ENCODE data around the gene ITPKB. TPM values are rescaled to one million over a fixed set of nuclear protein-coding genes. Genes with fewer than 3 reads are reported as not detected.

The ITPKB gene
- total and polyA plus RNA-seq, 11 donors, result 6.2 to 33.7 (median 17.8) TPM

DNA sequence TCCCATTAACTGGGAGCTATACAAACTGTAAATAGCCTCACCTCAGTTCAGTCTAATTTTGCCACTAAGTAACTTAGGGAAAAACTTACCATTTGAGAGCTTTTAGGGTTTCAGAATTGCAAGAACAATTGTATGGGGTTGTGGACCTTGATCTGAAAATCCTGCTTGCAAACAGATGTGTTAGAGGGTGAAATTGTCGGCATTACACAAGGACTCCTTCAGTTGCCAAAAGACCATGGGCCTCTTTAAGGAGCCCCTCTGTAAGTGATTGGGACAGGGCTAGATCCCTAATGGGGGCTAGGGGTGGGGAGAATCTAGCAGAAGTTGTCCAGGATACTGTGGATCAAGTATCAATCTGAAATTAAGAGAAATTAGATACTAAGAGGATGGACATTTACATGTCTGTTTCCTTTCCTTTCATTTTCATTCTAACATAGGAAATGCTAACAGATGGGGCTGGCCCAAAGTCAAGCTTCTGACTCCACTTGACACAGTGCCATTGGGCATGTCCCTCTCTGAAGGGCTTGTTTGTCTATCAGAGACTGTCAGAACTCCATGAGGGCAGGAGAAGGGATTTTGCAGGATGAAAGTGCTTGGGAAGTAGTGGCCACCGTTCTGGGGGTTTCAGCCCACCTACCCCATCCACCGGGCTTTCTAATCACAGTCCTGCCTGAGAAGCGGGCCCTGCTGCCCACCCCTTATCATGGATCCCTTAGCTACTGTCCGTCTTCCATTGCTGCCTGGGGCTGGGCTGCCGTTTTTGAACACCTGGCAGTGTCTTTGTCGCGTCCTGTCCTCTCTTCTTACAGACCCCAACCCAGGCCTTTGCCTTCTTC lies 135.8 kb downstream of the ITPKB start:
- DNase-seq (peak in 4 of 5 donors; percentile 71 to 80 (median 72)), ATAC-seq (peak in 3 of 4 donors; percentile 50 to 75 (median 69))
- H3K4me1 ChIP-seq, result peaks cover 0 to 46% (median 27%) of the 10 kb centered on the region in 12 donors
- intact Hi-C loops (cut with DNase I), result loop anchor here in 7 of 10 donors (2.0 to 10.0 kb wide), 3 partner anchors 54 to 178 kb away; partner anchors contain the start of gene STUM (in 1 of the 7)
- no peaks in the 10 kb centered on the region for H3K36me3 ChIP-seq
- TF ChIP-seq CTCF (IDR thresholded peaks at IDR 0.05) (no peak), POLR2A (IDR thresholded peaks at IDR 0.05) (no peak)
- no peaks in the 10 kb centered on the region for H3K27me3 ChIP-seq
- peak overlapping the region in 8 of 12 donors; percentile 3 to 46 (median 23) for H3K4me3 ChIP-seq
- H3K9me3 ChIP-seq, result no peaks in the 10 kb centered on the region
- WGBS, 4 donors, result 41 to 52% (median 42%) methylated on average over 8 of the region's 8 CpGs
- H3K27ac ChIP-seq, result peak overlapping the region in 11 of 12 donors; percentile 46 to 83 (median 70)

- no peak for TF ChIP-seq CTCF (IDR thresholded peaks at IDR 0.05)
- Histone ChIP-seq H3K27ac (peak overlapping the region in 11 of 12 donors; percentile 46 to 83 (median 70)), H3K4me3 (peak overlapping the region in 4 of 12 donors; percentile 3 to 46 (median 33)), H3K36me3 (no peaks in the 10 kb centered on the region), H3K4me1 (peaks cover 0 to 46% (median 27%) of the 10 kb centered on the region in 12 donors), H3K27me3 (no peaks in the 10 kb centered on the region), H3K9me3 (no peaks in the 10 kb centered on the region)
- 66 to 72% (median 69%) methylated on average over 17 to 24 of the region's 24 CpGs for WGBS, 4 donors
- DNase-seq (peak; percentile 50 to 80 (median 73)), ATAC-seq (peak; percentile 42 to 86 (median 77))
- intact Hi-C loops (cut with DNase I), result loop anchor here in 7 of 10 donors (2.0 to 10.0 kb wide), 3 partner anchors 54 to 178 kb away; partner anchors contain the start of gene STUM (in 1 of the 7)
Measured at GRCh38 chr1:226602186-226603021, 136.7 kb downstream of the ITPKB start.

DNA sequence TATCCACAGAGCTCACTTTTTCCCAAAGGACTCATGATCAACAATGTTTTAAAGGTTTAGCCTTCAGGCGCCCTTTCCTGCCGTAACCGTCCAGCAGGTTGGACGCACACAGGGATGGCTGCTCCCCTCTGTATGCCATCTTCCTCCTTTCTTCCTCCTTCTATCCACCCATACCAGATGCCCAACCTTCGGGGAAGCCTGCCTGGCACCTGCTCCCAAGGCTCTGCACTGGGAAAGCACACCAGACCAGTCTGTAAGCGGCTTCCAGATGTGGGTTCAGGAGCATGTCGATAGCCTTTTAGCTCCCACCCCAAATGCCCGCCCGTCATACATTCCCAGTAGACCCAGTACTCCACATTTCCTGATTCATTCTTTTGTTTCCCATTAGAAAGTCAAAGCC lies 137.6 kb downstream of the ITPKB start:
- Histone ChIP-seq H3K27ac (peak overlapping the region in 1 of 12 donors; percentile 77), H3K27me3 (no peaks in the 10 kb centered on the region), H3K36me3 (no peaks in the 10 kb centered on the region), H3K4me1 (peaks cover 0 to 43% (median 27%) of the 10 kb centered on the region in 12 donors), H3K9me3 (no peaks in the 10 kb centered on the region), H3K4me3 (no peak overlapping the region)
- ATAC-seq (no peak), DNase-seq (no peak)
- intact Hi-C loops (cut with DNase I), result loop anchor here in 6 of 10 donors (5.0 to 10.0 kb wide), 2 partner anchors 174 to 177 kb away; no protein-coding TSS in a partner anchor
- TF ChIP-seq POLR2A (IDR thresholded peaks at IDR 0.05), result no peak
- no peak for TF ChIP-seq CTCF (IDR thresholded peaks at IDR 0.05)
- WGBS, 4 donors, result 88 to 97% (median 97%) methylated on average over 9 of the region's 9 CpGs

Measured in heart left ventricle (tissue), 16 donors.